NAMALWA (cell line): ENCODE measurements around the gene RTCB.
"Not testable (repeated sequence)": the region's sequence is repeated elsewhere in the genome, so short reads cannot be mapped to it uniquely, and the experiment has no call there.

Experiments
- DNase-seq: peaks from one replicate; pipeline ENCODE4 v3.0.0-alpha.2; 2015; ENCODE audit warnings: low spot score

The RTCB gene

GRCh38 chr22:32389685-32390084, 22.4 kb downstream of the RTCB start:
- DNase-seq, result peak; percentile 59

GRCh38 chr22:32385681-32386080, 26.4 kb downstream of the RTCB start:
- no peak for DNase-seq

- DNase-seq, result no peak
Observed at GRCh38 chr22:32380991-32381390, 31.1 kb downstream of the RTCB start.

GRCh38 chr22:32378707-32379272, 33.3 kb downstream of the RTCB start:
- DNase-seq, result peak; percentile 26

- no peak for DNase-seq
Observed at GRCh38 chr22:32376681-32377080, 35.4 kb downstream of the RTCB start.

GRCh38 chr22:32375678-32376450, 36.2 kb downstream of the RTCB start:
- no peak for DNase-seq

GRCh38 chr22:32364210-32364609, 47.8 kb downstream of the RTCB start:
- no peak for DNase-seq

GRCh38 chr22:32361257-32361656, 50.8 kb downstream of the RTCB start:
- no peak for DNase-seq

GRCh38 chr22:32360096-32360495, 52.0 kb downstream of the RTCB start:
- DNase-seq, result not testable (repeated sequence)

GRCh38 chr22:32357567-32357966, 54.5 kb downstream of the RTCB start, which contains the start of gene RFPL3:
RFPL3 (plus strand) TSS chr22:32357867; CDS start chr22:32358072, 205 bp downstream.
- not testable (repeated sequence) for DNase-seq

GRCh38 chr22:32355760-32356159, 56.3 kb downstream of the RTCB start:
- no peak for DNase-seq

- peak; percentile 67 for DNase-seq
Observed at GRCh38 chr22:32354360-32355351, 57.4 kb downstream of the RTCB start.

- DNase-seq, result no peak
Observed at GRCh38 chr22:32353840-32354239, 58.2 kb downstream of the RTCB start.

- DNase-seq, result no peak
Observed at GRCh38 chr22:32353292-32353691, 58.8 kb downstream of the RTCB start.

GRCh38 chr22:32352681-32353080, 59.4 kb downstream of the RTCB start:
- no peak for DNase-seq

GRCh38 chr22:32351875-32352274, 60.2 kb downstream of the RTCB start:
- DNase-seq, result not testable (repeated sequence)

- DNase-seq, result no peak
Observed at GRCh38 chr22:32348031-32348611, 63.9 kb downstream of the RTCB start.

GRCh38 chr22:32343941-32344340, 68.1 kb downstream of the RTCB start:
- DNase-seq, result no peak

- no peak for DNase-seq
Observed at GRCh38 chr22:32342977-32343376, 69.1 kb downstream of the RTCB start.

- DNase-seq, result no peak
Observed at GRCh38 chr22:32341122-32341740, 70.8 kb downstream of the RTCB start.

- no peak for DNase-seq
Observed at GRCh38 chr22:32340411-32340810, 71.6 kb downstream of the RTCB start.
